DMS114 treated with DMSO at 0.1 percent for 48 hours (cell line): ENCODE data around the gene EXOC3.
"Not testable (repeated sequence)": the region's sequence is repeated elsewhere in the genome, so short reads cannot be mapped to it uniquely, and the experiment has no call there.

Source experiments
- DNase-seq: peaks from one replicate; lab custom pipeline; 2025; ENCODE audit not compliant: unreplicated experiment; lab: John Stamatoyannopoulos, UW

Gene EXOC3

GRCh38 chr5:499233-500209, 56.5 kb downstream of the EXOC3 start:
- no peak for DNase-seq

- no peak for DNase-seq
These were observed 57.5 kb downstream of the EXOC3 start for GRCh38 chr5:500491-500890.

- no peak for DNase-seq
These were observed 58.3 kb downstream of the EXOC3 start for GRCh38 chr5:501105-501830.

- no peak for DNase-seq
These were observed 58.8 kb downstream of the EXOC3 start for GRCh38 chr5:501831-502184.

- no peak for DNase-seq
These were observed 59.5 kb downstream of the EXOC3 start for GRCh38 chr5:502325-503079.

DNA sequence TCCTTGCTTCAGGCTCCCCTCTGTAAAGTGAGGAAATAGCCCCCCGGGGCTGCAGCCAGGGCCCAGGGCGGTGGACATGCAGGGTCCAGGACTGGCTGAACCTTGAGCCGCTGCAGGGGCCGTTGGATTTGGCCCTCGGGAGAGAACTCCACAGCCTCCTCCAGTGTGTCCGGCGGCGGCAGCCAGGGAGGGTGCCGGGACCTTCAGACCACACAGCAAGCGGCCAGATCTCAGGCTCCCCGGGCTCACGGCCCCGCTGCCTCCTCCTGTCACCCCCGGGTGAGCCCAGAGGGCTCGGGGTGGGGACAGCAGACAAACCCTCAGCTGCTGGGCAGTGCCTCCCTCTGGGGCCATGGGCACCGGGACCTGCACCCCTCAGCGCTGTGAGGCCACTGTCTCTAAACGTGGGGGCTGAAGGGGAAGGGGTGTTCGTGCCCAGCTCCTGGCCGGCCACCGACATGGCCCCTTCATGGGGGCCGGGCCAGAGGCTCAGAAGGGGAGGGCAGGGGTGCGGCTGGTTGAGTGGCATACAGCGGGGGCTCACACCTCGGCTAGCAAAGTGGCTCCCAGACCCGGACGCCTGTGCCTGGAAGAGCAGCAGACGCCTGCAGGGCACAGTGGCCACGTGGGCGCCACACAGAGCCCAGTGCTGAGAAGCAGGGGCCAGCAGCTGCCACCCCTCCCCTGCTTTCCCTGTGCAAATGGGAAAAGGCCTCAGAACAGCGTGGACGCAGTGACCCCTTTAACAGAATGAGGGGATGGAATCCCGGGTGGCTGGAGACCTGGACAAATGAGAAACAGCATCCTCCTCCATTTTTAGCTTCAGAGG, 61.6 kb downstream of the EXOC3 start:
- no peak for DNase-seq

- no peak for DNase-seq
These were observed 63.1 kb downstream of the EXOC3 start for GRCh38 chr5:505951-506525.

- DNase-seq: not testable (repeated sequence)
These were observed 65.1 kb downstream of the EXOC3 start for GRCh38 chr5:507986-508575.

DNA sequence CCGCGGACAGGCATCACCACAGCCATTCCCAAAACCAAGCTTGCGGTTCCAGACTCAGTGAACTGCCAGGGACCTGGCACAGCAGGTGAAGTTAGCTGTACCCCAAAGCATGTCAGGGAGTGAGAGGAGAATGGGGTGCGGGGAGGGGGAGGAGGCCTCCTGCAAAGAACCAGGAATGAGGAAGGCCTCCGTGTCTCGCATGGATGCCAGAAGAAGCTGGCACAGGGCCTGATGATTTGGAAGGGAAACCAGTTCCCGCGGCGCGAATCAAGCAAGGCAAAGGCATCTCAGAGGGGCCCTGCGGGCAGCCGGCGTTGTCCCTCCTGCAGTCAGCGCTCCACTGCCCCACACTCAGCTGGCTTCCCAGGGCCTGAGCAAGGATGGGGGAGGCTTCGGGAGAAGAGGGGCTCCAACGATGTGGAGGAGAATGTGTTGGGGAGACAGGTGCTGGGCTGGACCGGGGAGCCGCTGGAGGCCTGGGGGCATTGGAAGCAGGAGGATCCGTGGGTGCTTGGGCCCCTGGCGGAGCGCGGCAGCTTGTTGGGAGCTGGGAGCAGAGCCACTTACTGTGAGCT, 66.7 kb downstream of the EXOC3 start:
- DNase-seq: no peak

DNA sequence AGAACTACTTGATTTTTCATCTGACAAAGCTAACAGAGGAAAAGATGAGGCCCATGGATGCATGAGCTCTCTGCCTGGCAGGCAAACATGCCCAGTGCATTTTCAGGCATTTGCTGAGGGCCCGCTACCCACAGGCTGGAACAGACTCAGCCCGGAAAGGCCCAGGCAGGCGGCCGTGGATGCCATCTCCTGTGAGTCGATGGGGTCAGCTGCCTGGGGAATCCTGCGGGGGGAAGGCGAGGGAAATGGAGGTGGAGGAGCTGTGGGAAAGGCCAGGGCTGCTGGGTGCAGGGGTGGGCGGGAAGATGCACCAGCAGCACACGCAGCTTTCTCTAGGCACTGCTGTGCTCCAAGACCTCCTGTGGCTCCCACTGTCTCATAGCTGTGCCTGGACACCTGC, 67.5 kb downstream of the EXOC3 start:
- DNase-seq: no peak

DNA sequence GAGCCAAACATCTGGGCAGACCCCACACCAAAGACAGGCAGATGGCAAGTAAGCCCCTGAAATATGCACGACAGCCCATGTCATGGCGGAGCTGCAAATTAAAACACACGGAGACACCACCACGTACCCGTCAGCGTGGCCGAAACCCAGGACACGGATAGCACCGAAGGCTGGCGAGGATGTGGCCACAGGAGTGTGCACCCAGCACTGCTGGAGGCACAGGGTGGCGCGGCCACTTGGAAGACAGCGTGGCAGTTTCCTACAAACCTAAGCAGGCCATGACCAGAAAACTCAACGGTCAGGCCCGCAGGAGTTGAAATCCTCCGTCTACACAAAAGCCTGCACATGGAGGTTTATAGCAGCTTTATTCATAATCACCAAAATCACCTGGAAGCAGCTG, 68.5 kb downstream of the EXOC3 start:
- DNase-seq: no peak

DNA sequence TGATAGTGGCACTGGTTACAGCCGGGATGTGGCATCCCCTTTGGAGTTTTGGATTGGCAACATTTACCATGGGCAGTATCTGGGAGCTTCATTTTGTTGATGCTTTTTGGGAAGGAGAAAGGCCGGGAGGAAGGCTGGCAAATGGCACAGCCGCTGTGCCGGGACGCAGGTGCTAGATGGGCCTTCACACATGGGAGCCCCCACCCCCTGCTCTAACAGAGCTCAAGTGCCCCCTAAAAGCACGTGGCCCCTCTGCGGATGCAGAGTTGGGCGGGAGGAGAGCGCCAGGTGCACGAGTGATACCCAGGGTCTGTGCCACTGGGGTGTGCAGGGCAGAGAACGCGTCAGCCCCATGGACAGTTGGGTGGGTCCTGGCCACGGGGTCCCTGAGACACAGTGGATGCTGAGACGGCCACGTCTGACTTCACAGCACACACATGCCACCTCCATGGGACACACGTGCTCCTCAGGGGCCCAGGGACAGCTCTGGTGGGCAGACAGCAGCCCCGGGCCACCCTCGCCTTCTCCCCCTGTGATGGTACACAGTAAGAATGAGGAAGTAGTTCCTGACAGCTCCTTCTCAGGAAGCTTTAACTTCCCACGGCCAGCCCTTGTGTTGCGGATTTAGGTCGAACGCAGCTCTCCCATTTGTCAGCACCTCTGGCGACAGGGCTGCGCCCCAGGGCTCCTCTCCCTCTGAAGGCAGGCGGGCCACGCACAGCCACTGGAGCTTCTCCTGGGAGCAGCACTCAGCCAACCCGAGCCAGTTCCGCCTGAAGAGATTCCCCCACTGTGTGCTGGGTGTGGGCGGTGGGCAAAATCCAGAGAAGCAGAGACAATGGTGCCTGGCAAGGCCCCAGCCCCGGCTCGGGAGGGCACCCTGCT, 70.5 kb downstream of the EXOC3 start:
- no peak for DNase-seq

DNA sequence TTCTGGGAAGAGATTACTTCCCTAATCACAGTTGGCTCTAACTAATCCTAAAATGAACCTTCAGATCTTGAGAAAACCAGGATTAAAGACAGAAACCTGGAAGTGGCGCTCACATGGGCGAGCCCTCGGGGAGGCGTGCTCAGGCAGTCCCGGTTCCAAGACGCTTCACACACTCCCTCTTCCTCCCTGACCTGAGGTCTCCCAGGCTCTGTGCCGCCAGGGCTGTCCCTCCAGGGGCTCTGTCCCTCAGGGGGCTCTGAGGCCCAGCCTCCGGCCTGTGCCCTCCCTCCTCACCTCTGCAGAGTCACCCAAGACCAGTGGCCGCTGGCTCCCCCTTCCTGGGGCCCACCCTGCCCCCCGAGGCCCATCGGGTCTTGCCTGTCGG, 71.1 kb downstream of the EXOC3 start:
- no peak for DNase-seq

DNA sequence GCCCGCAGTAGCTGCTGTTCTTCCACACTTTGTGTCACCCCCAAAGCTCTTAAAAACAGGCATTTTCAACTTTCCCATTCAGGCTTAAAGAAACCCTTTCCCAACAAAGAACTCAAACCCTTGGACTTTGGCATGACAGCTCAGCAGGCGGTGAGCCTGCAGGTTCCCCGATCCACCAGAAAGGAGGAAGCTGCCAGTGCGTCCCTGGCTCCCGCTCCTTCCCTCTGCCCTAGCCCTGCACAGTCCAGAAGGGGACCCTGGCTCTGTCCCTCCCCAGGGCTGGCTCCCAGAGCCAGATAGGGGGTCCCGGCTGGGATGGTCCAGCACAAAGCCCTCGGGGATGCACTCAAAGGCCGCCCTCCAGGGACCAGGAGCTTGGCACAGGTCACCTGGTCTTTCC, 71.7 kb downstream of the EXOC3 start:
- DNase-seq: no peak

- DNase-seq: no peak
These were observed 72.4 kb downstream of the EXOC3 start for GRCh38 chr5:515273-515836.

- no peak for DNase-seq
These were observed 73.5 kb downstream of the EXOC3 start for GRCh38 chr5:516338-516925.
